B cell (primary cell): ENCODE measurements around the gene PPP1R9A. TPM values are rescaled to one million over a fixed set of nuclear protein-coding genes. Genes with fewer than 3 reads are reported as not detected.

Source experiments
- ATAC-seq: fragments of 200-7000 bp; cut with Tn5 transposase; one replicate; pipeline ENCODE4 v1.10.0; 2021; ENCODE audit warnings: low read depth, mild to moderate bottlenecking, moderate number of reproducible peaks, moderate library complexity
- CTCF ChIA-PET: fragments of 350-600 bp; sonication (Branson Sonifier 250); formaldehyde crosslinking; loops from one replicate; lab custom pipeline; 2021; ENCODE audit warnings: antibody characterized with exemption, inconsistent platforms; lab: Charles Lee
- POLR2A ChIA-PET: fragments of 350-600 bp; sonication (Branson Sonifier 250); formaldehyde crosslinking; loops from one replicate; lab custom pipeline; 2021; ENCODE audit warnings: antibody characterized with exemption; lab: Charles Lee
- DNase-seq: peaks from one replicate; pipeline ENCODE4 v3.0.0; 2013
- H2AFZ ChIP-seq: 2 replicates; pipeline ENCODE4 v1.6.1; 2012; ENCODE audit warnings: mild to moderate bottlenecking, low read depth, low read length; ENCODE audit not compliant: insufficient read depth, poor library complexity, severe bottlenecking
- H3K27ac ChIP-seq, 2 donors: 1 replicate in 1 of 2; 2 replicates in 1 of 2; pipeline ENCODE4 v1.5.1; 2012 to 2013; ENCODE audit warnings: low read length in 2 of 2, mild to moderate bottlenecking in 2 of 2, moderate library complexity in 1 of 2
- H3K27me3 ChIP-seq, 4 experiments: fragments of 200-600 bp in 1 of 4; sonication (generic) in 1 of 4; replicated peaks in 1 of 4; 1 replicate in 2 of 4; 2 replicates in 2 of 4; pipeline versions ENCODE4 v1.6.1 to v1.7.0; 2013 to 2016; ENCODE audit warnings: low read length in 3 of 4, mild to moderate bottlenecking in 2 of 4, mixed read lengths in 1 of 4, moderate library complexity in 1 of 4; ENCODE audit not compliant: insufficient read depth in 4 of 4, control insufficient read depth in 3 of 4; ENCODE audit errors: control extremely low read depth in 1 of 4
- H3K36me3 ChIP-seq, 2 experiments: replicated peaks in 1 of 2; 1 replicate in 1 of 2; 2 replicates in 1 of 2; pipeline versions ENCODE4 v1.6.1 to v1.7.1; 2013; ENCODE audit warnings: low read length in 1 of 2; ENCODE audit not compliant: insufficient read depth in 2 of 2, control insufficient read depth in 1 of 2; ENCODE audit errors: control extremely low read depth in 1 of 2, extremely low read depth in 1 of 2
- H3K4me1 ChIP-seq, 2 donors: fragments of 200-600 bp in 1 of 2; sonication (generic) in 1 of 2; 1 replicate in 1 of 2; 2 replicates in 1 of 2; pipeline versions ENCODE4 v1.5.1 to v1.6.1; 2013 to 2017; ENCODE audit warnings: low read length in 2 of 2; ENCODE audit not compliant: control insufficient read depth in 2 of 2, insufficient read depth in 2 of 2
- H3K4me2 ChIP-seq: replicated peaks from 2 replicates; pipeline ENCODE3; 2012; ENCODE audit warnings: mild to moderate bottlenecking, low read depth, low read length; ENCODE audit not compliant: poor library complexity, severe bottlenecking
- H3K4me3 ChIP-seq, 5 experiments: fragments of 200-600 bp in 1 of 5; sonication (generic) in 1 of 5; 1 replicate in 3 of 5; 2 replicates in 2 of 5; pipeline versions ENCODE4 v1.5.1 to v1.7.0; 2011 to 2016; ENCODE audit warnings: low read length in 4 of 5, mild to moderate bottlenecking in 4 of 5, low read depth in 2 of 5, control low read depth in 1 of 5, moderate library complexity in 1 of 5; ENCODE audit not compliant: insufficient read depth in 1 of 5; ENCODE audit errors: control extremely low read depth in 1 of 5, extremely low read depth in 1 of 5
- H3K79me2 ChIP-seq: fragments of 200-600 bp; sonication (generic); one replicate; pipeline ENCODE4 v1.6.0; 2016; ENCODE audit warnings: low read length; ENCODE audit not compliant: control insufficient read depth, insufficient read depth
- H3K9ac ChIP-seq: fragments of 200-600 bp; sonication (generic); 2 replicates; pipeline ENCODE4 v1.6.1; 2017; ENCODE audit warnings: mild to moderate bottlenecking, low read length, moderate library complexity
- H3K9me3 ChIP-seq, 3 donors: one replicate each; pipeline versions ENCODE4 v1.6.1 to v1.7.1; 2013; ENCODE audit warnings: low read length in 2 of 3; ENCODE audit not compliant: control insufficient read depth in 2 of 3, insufficient read depth in 1 of 3; ENCODE audit errors: control extremely low read depth in 1 of 3
- H4K20me1 ChIP-seq: 2 replicates; pipeline ENCODE4 v1.6.0; 2012; ENCODE audit warnings: mild to moderate bottlenecking, low read length; ENCODE audit not compliant: insufficient read depth, control insufficient read depth, poor library complexity, severe bottlenecking
- H3K27ac Mint-ChIP-seq: one replicate; pipeline ENCODE4 v1.8.0; 2021; ENCODE audit warnings: mixed read lengths
- H3K27me3 Mint-ChIP-seq: one replicate; pipeline ENCODE4 v1.8.0; 2021; ENCODE audit warnings: mixed read lengths
- H3K4me1 Mint-ChIP-seq: one replicate; pipeline ENCODE4 v1.8.0; 2021; ENCODE audit warnings: mixed read lengths
- H3K4me3 Mint-ChIP-seq: one replicate; pipeline ENCODE4 v1.8.0; 2021; ENCODE audit warnings: mixed read lengths
- H3K9me3 Mint-ChIP-seq: one replicate; pipeline ENCODE4 v1.8.0; 2022; ENCODE audit warnings: mixed read lengths; ENCODE audit not compliant: insufficient read depth
- EZH2 ChIP-seq: IDR thresholded peaks from 2 replicates; pipeline ENCODE4 v1.6.1; 2012; ENCODE audit warnings: borderline replicate concordance, low read depth, mild to moderate bottlenecking, moderate library complexity, low read length; ENCODE audit not compliant: insufficient read depth, poor library complexity, severe bottlenecking
- WGBS: methylation state at CpG from one replicate; pipeline ENCODE4 v1.1.5; 2013; ENCODE audit warnings: missing lambda C conversion rate; ENCODE audit not compliant: insufficient coverage; 5-methylcytosine and 5-hydroxymethylcytosine counted together
- intact Hi-C: fragments of 100-400 bp; cut with micrococcal nuclease; formaldehyde crosslinking; loops from one replicate; pipeline ENCODE4 v1.10.0; 2022
- polyA plus RNA-seq: library from polyadenylated mRNA; depleted of rRNA; stranded (reverse); fragments of >200 nt; gene quantifications from 2 replicates; pipeline ENCODE4 v1.2.3, GENCODE V29; 2012
- total RNA-seq, 2 donors: library from RNA; stranded (reverse); fragments of 120-200 nt in 1 of 2; gene quantifications; 1 replicate in 1 of 2; 2 replicates in 1 of 2; pipeline versions ENCODE4 v1.2.3 to v1.2.4, GENCODE V29; 2013 to 2022
- TF ChIP-seq, protein P1 (sequence below): fragments of 200-600 bp; IDR thresholded peaks from one replicate; pipeline ENCODE4 v1.8.0; 2022; ENCODE audit warnings: antibody characterized with exemption, mild to moderate bottlenecking

Gene PPP1R9A
- total and polyA plus RNA-seq, 2 donors (not counting 1 experiment from before 2014, with no cell fraction given): 1.1 to 4.8 TPM

DNA sequence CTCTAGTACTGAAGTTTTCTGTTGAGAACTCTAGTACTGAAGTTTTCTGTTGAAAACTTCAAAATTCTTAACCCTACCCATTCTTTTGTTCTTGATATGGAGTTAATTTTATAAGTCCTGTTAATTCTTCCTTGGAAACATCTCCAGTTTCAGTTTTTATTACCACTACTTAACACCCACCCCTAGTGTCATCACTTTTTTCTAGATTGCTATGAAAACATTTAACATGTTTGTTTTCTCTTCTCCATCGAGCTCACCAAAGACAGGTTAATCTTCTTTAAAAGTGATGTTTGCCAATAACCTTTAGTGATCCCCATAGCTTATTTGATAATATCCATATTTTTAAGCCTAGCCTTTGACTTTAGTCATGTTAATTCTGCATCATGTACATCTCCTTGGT lies 147.9 kb downstream of the PPP1R9A start:
- Histone ChIP-seq H3K27me3 (no peaks in the 10 kb centered on the region), H4K20me1 (no peaks in the 10 kb centered on the region), H3K4me3 (no peak overlapping the region), H3K4me2 (no peak overlapping the region), H3K9me3 (no peaks in the 10 kb centered on the region), H2AFZ (no peak overlapping the region), H3K27ac (no peak overlapping the region), H3K79me2 (no peaks in the 10 kb centered on the region), H3K9ac (no peak overlapping the region), H3K4me1 (no peaks in the 10 kb centered on the region), H3K36me3 (no peaks in the 10 kb centered on the region)
- H3K4me3 Mint-ChIP-seq: no peak overlapping the region
- WGBS: no CpG with 5 or more reads among the region's 1 CpG
- ATAC-seq (no peak), DNase-seq (no peak)
- intact Hi-C loops: no loop called here
- no peaks in the 10 kb centered on the region for H3K9me3 Mint-ChIP-seq
- TF ChIP-seq EZH2: no peak
- TF ChIP-seq, protein P1, sequence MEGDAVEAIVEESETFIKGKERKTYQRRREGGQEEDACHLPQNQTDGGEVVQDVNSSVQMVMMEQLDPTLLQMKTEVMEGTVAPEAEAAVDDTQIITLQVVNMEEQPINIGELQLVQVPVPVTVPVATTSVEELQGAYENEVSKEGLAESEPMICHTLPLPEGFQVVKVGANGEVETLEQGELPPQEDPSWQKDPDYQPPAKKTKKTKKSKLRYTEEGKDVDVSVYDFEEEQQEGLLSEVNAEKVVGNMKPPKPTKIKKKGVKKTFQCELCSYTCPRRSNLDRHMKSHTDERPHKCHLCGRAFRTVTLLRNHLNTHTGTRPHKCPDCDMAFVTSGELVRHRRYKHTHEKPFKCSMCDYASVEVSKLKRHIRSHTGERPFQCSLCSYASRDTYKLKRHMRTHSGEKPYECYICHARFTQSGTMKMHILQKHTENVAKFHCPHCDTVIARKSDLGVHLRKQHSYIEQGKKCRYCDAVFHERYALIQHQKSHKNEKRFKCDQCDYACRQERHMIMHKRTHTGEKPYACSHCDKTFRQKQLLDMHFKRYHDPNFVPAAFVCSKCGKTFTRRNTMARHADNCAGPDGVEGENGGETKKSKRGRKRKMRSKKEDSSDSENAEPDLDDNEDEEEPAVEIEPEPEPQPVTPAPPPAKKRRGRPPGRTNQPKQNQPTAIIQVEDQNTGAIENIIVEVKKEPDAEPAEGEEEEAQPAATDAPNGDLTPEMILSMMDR: no peak
- POLR2A ChIA-PET: no interaction called here
- CTCF ChIA-PET: no interaction called here
- no peak overlapping the region for H3K27ac Mint-ChIP-seq
- no peaks in the 10 kb centered on the region for H3K4me1 Mint-ChIP-seq
- peaks cover 3% of the 10 kb centered on the region for H3K27me3 Mint-ChIP-seq

DNA sequence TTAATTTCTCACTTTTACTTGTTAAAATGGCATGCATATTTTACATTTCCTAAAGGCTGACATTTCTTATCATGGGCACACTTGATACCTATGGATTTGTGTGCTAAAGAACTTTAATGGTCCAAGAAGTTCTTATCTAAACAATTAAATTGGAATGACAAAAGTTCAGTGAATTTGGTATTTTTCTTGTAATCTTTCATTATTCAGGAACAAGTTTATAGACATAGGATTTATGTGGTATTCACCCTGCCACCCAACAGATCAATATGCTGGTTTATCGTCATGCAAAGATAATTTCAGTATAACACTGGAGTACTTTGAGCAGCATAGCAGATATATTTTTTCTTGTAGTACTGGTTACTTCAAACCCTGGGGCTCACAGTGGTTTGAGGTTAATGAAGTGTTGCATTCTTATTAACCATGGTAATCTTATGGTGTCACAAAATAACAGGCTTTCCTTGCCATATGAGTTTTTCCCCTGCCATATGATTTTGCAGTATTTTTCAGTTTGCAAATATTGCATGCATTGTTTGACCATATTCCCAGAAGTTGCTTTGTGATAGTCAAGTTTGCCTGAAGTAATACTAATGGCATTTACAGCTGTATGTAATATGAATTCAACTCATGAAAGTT lies 148.8 kb downstream of the PPP1R9A start:
- POLR2A ChIA-PET: no interaction called here
- Mint-ChIP-seq H3K4me1 (no peaks in the 10 kb centered on the region), H3K27me3 (peaks cover 3% of the 10 kb centered on the region), H3K27ac (no peak overlapping the region), H3K9me3 (no peaks in the 10 kb centered on the region), H3K4me3 (no peak overlapping the region)
- Histone ChIP-seq H3K4me3 (no peak overlapping the region), H4K20me1 (no peaks in the 10 kb centered on the region), H3K9me3 (no peaks in the 10 kb centered on the region), H2AFZ (no peak overlapping the region), H3K27me3 (no peaks in the 10 kb centered on the region), H3K4me1 (no peaks in the 10 kb centered on the region), H3K79me2 (no peaks in the 10 kb centered on the region), H3K4me2 (no peak overlapping the region), H3K27ac (no peak overlapping the region), H3K36me3 (no peaks in the 10 kb centered on the region), H3K9ac (no peak overlapping the region)
- CTCF ChIA-PET: no interaction called here
- DNase-seq (no peak), ATAC-seq (no peak)
- no CpG with 5 or more reads among the region's 1 CpG for WGBS
- intact Hi-C loops: no loop called here
- no peak for TF ChIP-seq EZH2
- TF ChIP-seq, protein P1: no peak
